HEK293 (cell line): ENCODE data around the gene SART3.

Experiments
- CTCF ChIA-PET: fragments of 350-600 bp; formaldehyde crosslinking; extraction: SDS; loops from one replicate; lab custom pipeline; 2021; ENCODE audit warnings: antibody characterized with exemption; lab: Yijun Ruan, JAX
- POLR2A ChIA-PET: fragments of 300-600 bp; formaldehyde crosslinking; extraction: SDS; loops from one replicate; lab custom pipeline; 2020; ENCODE audit warnings: antibody characterized with exemption, inconsistent platforms; lab: Yijun Ruan, JAX
- H3K27ac ChIP-seq: fragments of 200-500 bp; sonication (Bioruptor generic); 2 replicates; pipeline ENCODE4 v1.5.1; 2014; ENCODE audit warnings: low read depth, low read length, control low read depth, inconsistent platforms; ENCODE audit errors: extremely low read depth
- H3K36me3 ChIP-seq, 2 experiments: fragments of 200-500 bp in 1 of 2; sonication (Bioruptor generic) in 1 of 2; 1 replicate in 1 of 2; 2 replicates in 1 of 2; pipeline ENCODE4 v1.5.1; 2014 to 2017; ENCODE audit warnings: inconsistent platforms in 2 of 2, low read length in 2 of 2; ENCODE audit not compliant: control insufficient read depth in 2 of 2, insufficient read depth in 1 of 2
- H3K4me1 ChIP-seq: fragments of 200-500 bp; sonication (Bioruptor generic); 2 replicates; pipeline ENCODE4 v1.5.1; 2014; ENCODE audit warnings: mild to moderate bottlenecking, low read length, inconsistent platforms; ENCODE audit not compliant: control insufficient read depth, insufficient read depth
- H3K4me3 ChIP-seq: 2 replicates; pipeline ENCODE4 v1.5.1; 2011; ENCODE audit warnings: low read depth, mild to moderate bottlenecking, control low read depth, low read length, moderate library complexity
- H3K9me3 ChIP-seq: fragments of 200-500 bp; sonication (Bioruptor generic); 2 replicates; pipeline ENCODE4 v1.5.1; 2014; ENCODE audit warnings: low read depth, low read length, inconsistent platforms; ENCODE audit not compliant: control insufficient read depth, insufficient read depth
- EGR2 ChIP-seq: fragments of 450-650 bp; formaldehyde crosslinking; IDR thresholded peaks from 2 replicates; pipeline ENCODE4 v1.5.1; 2016; ENCODE audit warnings: low read depth, missing biosample characterization, missing genetic modification characterization
- FEZF1 ChIP-seq: fragments of 450-650 bp; formaldehyde crosslinking; IDR thresholded peaks from 2 replicates; pipeline ENCODE4 v1.5.1; 2016; ENCODE audit warnings: missing biosample characterization, missing genetic modification characterization
- GLIS1 ChIP-seq: fragments of 450-650 bp; formaldehyde crosslinking; IDR thresholded peaks from 2 replicates; pipeline ENCODE4 v1.5.1; 2016; ENCODE audit warnings: missing biosample characterization, missing genetic modification characterization
- HOXD13 ChIP-seq: sonication (generic); formaldehyde crosslinking; IDR thresholded peaks from 2 replicates; pipeline ENCODE4 v1.8.0; 2022; ENCODE audit warnings: missing genetic modification reagents, borderline replicate concordance
- OSR2 ChIP-seq: fragments of 450-650 bp; formaldehyde crosslinking; IDR thresholded peaks from 2 replicates; pipeline ENCODE4 v1.5.1; 2016; ENCODE audit warnings: missing biosample characterization, missing genetic modification characterization
- ZFP69B ChIP-seq: fragments of 450-650 bp; formaldehyde crosslinking; IDR thresholded peaks from 2 replicates; pipeline ENCODE4 v1.5.1; 2016; ENCODE audit warnings: missing biosample characterization, missing genetic modification characterization
- ZIC2 ChIP-seq: fragments of 450-650 bp; formaldehyde crosslinking; IDR thresholded peaks from 2 replicates; pipeline ENCODE4 v1.5.1; 2016; ENCODE audit warnings: missing biosample characterization, missing genetic modification characterization
- ZNF157 ChIP-seq: fragments of 450-650 bp; formaldehyde crosslinking; IDR thresholded peaks from 2 replicates; pipeline ENCODE4 v1.5.1; 2016; ENCODE audit warnings: missing biosample characterization, missing genetic modification characterization
- ZNF184 ChIP-seq: fragments of 450-650 bp; IDR thresholded peaks from 2 replicates; pipeline ENCODE4 v1.5.1; 2018; ENCODE audit warnings: missing biosample characterization, mild to moderate bottlenecking, missing genetic modification characterization
- ZNF214 ChIP-seq: fragments of 450-650 bp; formaldehyde crosslinking; IDR thresholded peaks from 2 replicates; pipeline ENCODE4 v1.5.1; 2017; ENCODE audit warnings: missing biosample characterization, mild to moderate bottlenecking, missing genetic modification characterization, borderline replicate concordance
- ZNF423 ChIP-seq: fragments of 450-650 bp; formaldehyde crosslinking; IDR thresholded peaks from 2 replicates; pipeline ENCODE4 v1.5.1; 2016; ENCODE audit warnings: missing biosample characterization, missing genetic modification characterization
- ZNF664 ChIP-seq: fragments of 450-650 bp; formaldehyde crosslinking; IDR thresholded peaks from 2 replicates; pipeline ENCODE4 v1.5.1; 2016; ENCODE audit warnings: missing biosample characterization, missing genetic modification characterization
- ZSCAN23 ChIP-seq: fragments of 450-650 bp; formaldehyde crosslinking; IDR thresholded peaks from 2 replicates; pipeline ENCODE4 v1.5.1; 2016; ENCODE audit warnings: missing biosample characterization, missing genetic modification characterization
- ZSCAN30 ChIP-seq: fragments of 450-650 bp; IDR thresholded peaks from 2 replicates; pipeline ENCODE4 v1.5.1; 2018; ENCODE audit warnings: missing biosample characterization, mild to moderate bottlenecking, missing genetic modification characterization, moderate library complexity
- TF ChIP-seq, protein P1 (sequence below): fragments of 450-650 bp; formaldehyde crosslinking; IDR thresholded peaks from 2 replicates; pipeline ENCODE4 v1.5.1; 2016; ENCODE audit warnings: missing biosample characterization, missing genetic modification characterization
- TF ChIP-seq, protein P2 (sequence below): fragments of 450-650 bp; IDR thresholded peaks from 2 replicates; pipeline ENCODE4 v1.5.1; 2018; ENCODE audit warnings: missing biosample characterization, mild to moderate bottlenecking, missing genetic modification characterization
- TF ChIP-seq, protein P3 (sequence below): fragments of 450-650 bp; formaldehyde crosslinking; IDR thresholded peaks from 2 replicates; pipeline ENCODE4 v1.5.1; 2016; ENCODE audit warnings: missing biosample characterization, missing genetic modification characterization
- TF ChIP-seq, protein P4 (sequence below): fragments of 450-650 bp; formaldehyde crosslinking; IDR thresholded peaks from 2 replicates; pipeline ENCODE4 v1.5.1; 2017; ENCODE audit warnings: missing biosample characterization, missing genetic modification characterization
- TF ChIP-seq, protein P5 (sequence below): fragments of 450-650 bp; formaldehyde crosslinking; IDR thresholded peaks from 2 replicates; pipeline ENCODE4 v1.5.1; 2016; ENCODE audit warnings: missing biosample characterization, missing genetic modification characterization, low read depth
- TF ChIP-seq, protein P6 (sequence below): fragments of 450-650 bp; formaldehyde crosslinking; IDR thresholded peaks from 2 replicates; pipeline ENCODE4 v1.5.1; 2016; ENCODE audit warnings: missing biosample characterization, missing genetic modification characterization
- TF ChIP-seq, protein P7 (sequence below): fragments of 450-650 bp; formaldehyde crosslinking; IDR thresholded peaks from 2 replicates; pipeline ENCODE4 v1.5.1; 2017; ENCODE audit warnings: missing biosample characterization, missing genetic modification characterization

Gene SART3

DNA sequence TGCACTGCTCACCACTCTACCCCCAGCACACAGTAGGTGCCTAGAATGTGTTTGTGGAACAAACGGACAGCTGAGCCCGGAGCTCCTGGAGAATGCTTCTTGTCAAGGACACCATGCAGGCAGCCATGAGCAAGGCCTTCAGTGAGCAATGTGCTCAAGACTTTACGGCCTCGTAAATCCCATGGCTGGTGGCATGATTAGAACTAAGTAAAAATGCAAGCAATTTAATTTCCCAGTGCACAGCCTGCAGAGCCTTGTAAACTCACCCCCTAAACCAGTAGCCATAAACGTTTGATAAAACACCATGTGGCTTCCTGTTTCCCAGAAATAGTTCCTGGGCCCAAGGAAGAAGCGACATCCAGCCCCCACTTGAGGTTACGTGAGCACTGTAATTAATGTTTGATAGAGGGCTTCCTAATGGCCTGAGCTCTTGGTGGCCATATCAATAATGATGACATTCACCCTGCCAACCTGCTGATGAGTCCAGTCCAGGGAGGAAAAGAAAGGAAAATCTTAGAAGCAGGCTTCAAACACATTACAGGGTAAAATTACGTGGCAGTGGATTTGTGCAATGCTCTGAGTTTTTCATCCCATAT is 82.3 kb downstream of the SART3 start:
- ChIA-PET POLR2A (no interaction called here), CTCF (interaction anchor here (0.6 to 1.1 kb wide), 3 partner anchors 11 to 162 kb away, joined by 3 to 4 read pairs (median 3); no protein-coding TSS in a partner anchor)
- no peak overlapping the region for H3K27ac ChIP-seq
- no peaks in the 10 kb centered on the region for H3K4me1 ChIP-seq
- no peaks in the 10 kb centered on the region for H3K36me3 ChIP-seq
- no peaks in the 10 kb centered on the region for H3K9me3 ChIP-seq
- H3K4me3 ChIP-seq, result no peak overlapping the region
- TF ChIP-seq, protein P1, sequence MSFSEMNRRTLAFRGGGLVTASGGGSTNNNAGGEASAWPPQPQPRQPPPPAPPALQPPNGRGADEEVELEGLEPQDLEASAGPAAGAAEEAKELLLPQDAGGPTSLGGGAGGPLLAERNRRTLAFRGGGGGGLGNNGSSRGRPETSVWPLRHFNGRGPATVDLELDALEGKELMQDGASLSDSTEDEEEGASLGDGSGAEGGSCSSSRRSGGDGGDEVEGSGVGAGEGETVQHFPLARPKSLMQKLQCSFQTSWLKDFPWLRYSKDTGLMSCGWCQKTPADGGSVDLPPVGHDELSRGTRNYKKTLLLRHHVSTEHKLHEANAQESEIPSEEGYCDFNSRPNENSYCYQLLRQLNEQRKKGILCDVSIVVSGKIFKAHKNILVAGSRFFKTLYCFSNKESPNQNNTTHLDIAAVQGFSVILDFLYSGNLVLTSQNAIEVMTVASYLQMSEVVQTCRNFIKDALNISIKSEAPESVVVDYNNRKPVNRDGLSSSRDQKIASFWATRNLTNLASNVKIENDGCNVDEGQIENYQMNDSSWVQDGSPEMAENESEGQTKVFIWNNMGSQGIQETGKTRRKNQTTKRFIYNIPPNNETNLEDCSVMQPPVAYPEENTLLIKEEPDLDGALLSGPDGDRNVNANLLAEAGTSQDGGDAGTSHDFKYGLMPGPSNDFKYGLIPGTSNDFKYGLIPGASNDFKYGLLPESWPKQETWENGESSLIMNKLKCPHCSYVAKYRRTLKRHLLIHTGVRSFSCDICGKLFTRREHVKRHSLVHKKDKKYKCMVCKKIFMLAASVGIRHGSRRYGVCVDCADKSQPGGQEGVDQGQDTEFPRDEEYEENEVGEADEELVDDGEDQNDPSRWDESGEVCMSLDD (tag by site-specific recombination), result no peak
- no peak for TF ChIP-seq ZNF184 (tag by site-specific recombination)
- TF ChIP-seq, protein P2, sequence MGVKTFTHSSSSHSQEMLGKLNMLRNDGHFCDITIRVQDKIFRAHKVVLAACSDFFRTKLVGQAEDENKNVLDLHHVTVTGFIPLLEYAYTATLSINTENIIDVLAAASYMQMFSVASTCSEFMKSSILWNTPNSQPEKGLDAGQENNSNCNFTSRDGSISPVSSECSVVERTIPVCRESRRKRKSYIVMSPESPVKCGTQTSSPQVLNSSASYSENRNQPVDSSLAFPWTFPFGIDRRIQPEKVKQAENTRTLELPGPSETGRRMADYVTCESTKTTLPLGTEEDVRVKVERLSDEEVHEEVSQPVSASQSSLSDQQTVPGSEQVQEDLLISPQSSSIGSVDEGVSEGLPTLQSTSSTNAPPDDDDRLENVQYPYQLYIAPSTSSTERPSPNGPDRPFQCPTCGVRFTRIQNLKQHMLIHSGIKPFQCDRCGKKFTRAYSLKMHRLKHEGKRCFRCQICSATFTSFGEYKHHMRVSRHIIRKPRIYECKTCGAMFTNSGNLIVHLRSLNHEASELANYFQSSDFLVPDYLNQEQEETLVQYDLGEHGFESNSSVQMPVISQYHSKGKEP (tag by site-specific recombination), result peak; percentile 68
- 0 out of 2 replicates have a peak, but pooled peaks have one; percentile 29 for TF ChIP-seq ZNF423 (tag by site-specific recombination)
- peak; percentile 77; the same call in 1 of the 2 replicates for TF ChIP-seq OSR2 (tag by site-specific recombination)
- TF ChIP-seq, protein P3, sequence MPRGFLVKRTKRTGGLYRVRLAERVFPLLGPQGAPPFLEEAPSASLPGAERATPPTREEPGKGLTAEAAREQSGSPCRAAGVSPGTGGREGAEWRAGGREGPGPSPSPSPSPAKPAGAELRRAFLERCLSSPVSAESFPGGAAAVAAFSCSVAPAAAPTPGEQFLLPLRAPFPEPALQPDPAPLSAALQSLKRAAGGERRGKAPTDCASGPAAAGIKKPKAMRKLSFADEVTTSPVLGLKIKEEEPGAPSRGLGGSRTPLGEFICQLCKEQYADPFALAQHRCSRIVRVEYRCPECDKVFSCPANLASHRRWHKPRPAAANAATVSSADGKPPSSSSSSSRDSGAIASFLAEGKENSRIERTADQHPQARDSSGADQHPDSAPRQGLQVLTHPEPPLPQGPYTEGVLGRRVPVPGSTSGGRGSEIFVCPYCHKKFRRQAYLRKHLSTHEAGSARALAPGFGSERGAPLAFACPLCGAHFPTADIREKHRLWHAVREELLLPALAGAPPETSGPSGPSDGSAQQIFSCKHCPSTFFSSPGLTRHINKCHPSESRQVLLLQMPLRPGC (tag by site-specific recombination), result no peak
- peak; percentile 62; the same call in 1 of the 2 replicates for TF ChIP-seq ZNF214 (tag by site-specific recombination)
- peak; percentile 69 for TF ChIP-seq ZIC2 (tag by site-specific recombination)
- peak; percentile 87 for TF ChIP-seq GLIS1
- TF ChIP-seq, protein P4, sequence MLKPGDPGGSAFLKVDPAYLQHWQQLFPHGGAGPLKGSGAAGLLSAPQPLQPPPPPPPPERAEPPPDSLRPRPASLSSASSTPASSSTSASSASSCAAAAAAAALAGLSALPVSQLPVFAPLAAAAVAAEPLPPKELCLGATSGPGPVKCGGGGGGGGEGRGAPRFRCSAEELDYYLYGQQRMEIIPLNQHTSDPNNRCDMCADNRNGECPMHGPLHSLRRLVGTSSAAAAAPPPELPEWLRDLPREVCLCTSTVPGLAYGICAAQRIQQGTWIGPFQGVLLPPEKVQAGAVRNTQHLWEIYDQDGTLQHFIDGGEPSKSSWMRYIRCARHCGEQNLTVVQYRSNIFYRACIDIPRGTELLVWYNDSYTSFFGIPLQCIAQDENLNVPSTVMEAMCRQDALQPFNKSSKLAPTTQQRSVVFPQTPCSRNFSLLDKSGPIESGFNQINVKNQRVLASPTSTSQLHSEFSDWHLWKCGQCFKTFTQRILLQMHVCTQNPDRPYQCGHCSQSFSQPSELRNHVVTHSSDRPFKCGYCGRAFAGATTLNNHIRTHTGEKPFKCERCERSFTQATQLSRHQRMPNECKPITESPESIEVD (tag by site-specific recombination), result peak; percentile 77
- no peak for TF ChIP-seq ZNF664 (tag by site-specific recombination)
- TF ChIP-seq, protein P5, sequence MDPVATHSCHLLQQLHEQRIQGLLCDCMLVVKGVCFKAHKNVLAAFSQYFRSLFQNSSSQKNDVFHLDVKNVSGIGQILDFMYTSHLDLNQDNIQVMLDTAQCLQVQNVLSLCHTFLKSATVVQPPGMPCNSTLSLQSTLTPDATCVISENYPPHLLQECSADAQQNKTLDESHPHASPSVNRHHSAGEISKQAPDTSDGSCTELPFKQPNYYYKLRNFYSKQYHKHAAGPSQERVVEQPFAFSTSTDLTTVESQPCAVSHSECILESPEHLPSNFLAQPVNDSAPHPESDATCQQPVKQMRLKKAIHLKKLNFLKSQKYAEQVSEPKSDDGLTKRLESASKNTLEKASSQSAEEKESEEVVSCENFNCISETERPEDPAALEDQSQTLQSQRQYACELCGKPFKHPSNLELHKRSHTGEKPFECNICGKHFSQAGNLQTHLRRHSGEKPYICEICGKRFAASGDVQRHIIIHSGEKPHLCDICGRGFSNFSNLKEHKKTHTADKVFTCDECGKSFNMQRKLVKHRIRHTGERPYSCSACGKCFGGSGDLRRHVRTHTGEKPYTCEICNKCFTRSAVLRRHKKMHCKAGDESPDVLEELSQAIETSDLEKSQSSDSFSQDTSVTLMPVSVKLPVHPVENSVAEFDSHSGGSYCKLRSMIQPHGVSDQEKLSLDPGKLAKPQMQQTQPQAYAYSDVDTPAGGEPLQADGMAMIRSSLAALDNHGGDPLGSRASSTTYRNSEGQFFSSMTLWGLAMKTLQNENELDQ (tag by site-specific recombination), result no peak
- no peak for TF ChIP-seq ZSCAN23
- no peak for TF ChIP-seq ZFP69B (tag by site-specific recombination)
- peak; percentile 79; the same call in 1 of the 2 replicates for TF ChIP-seq HOXD13 (CRISPR knock-in tag)
- TF ChIP-seq, protein P6, sequence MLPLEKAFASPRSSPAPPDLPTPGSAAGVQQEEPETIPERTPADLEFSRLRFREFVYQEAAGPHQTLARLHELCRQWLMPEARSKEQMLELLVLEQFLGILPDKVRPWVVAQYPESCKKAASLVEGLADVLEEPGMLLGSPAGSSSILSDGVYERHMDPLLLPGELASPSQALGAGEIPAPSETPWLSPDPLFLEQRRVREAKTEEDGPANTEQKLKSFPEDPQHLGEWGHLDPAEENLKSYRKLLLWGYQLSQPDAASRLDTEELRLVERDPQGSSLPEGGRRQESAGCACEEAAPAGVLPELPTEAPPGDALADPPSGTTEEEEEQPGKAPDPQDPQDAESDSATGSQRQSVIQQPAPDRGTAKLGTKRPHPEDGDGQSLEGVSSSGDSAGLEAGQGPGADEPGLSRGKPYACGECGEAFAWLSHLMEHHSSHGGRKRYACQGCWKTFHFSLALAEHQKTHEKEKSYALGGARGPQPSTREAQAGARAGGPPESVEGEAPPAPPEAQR (tag by site-specific recombination), result no peak
- TF ChIP-seq FEZF1 (tag by site-specific recombination), result peak; percentile 73
- TF ChIP-seq, protein P7, sequence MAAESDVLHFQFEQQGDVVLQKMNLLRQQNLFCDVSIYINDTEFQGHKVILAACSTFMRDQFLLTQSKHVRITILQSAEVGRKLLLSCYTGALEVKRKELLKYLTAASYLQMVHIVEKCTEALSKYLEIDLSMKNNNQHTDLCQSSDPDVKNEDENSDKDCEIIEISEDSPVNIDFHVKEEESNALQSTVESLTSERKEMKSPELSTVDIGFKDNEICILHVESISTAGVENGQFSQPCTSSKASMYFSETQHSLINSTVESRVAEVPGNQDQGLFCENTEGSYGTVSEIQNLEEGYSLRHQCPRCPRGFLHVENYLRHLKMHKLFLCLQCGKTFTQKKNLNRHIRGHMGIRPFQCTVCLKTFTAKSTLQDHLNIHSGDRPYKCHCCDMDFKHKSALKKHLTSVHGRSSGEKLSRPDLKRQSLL (tag by site-specific recombination), result no peak
- peak; percentile 64; the same call in 1 of the 2 replicates for TF ChIP-seq ZSCAN30 (tag by site-specific recombination)
- TF ChIP-seq ZNF157 (tag by site-specific recombination), result no peak
- TF ChIP-seq EGR2 (tag by site-specific recombination), result no peak
